Stromal cell of bone marrow (primary cell): ENCODE measurements around the gene ATXN7.

ENCODE experiments used
- DNase-seq: peaks from one replicate; pipeline ENCODE4 v3.0.0-alpha.2; 2012; ENCODE audit warnings: low read depth

The ATXN7 gene

GRCh38 chr3:63988943-63989342, 125.3 kb downstream of the ATXN7 start:
- no peak for DNase-seq

DNA sequence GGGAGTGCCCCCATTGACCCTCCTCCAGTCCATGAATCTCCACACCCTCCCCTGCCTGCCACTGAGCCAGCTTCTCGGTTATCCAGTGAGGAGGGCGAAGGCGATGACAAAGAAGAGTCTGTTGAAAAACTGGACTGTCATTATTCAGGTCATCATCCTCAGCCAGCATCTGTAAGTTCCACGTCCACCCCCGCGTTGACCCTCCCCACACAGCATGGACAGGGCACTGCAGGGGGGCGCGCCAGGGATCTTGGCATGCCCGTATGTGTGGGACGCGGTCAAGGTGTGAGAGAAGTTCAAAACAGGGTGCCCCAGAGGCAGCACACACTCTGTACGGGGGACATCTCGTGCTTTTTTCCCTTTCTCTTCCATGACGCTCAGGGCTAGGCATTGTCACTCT, 126.5 kb downstream of the ATXN7 start:
- DNase-seq = no peak

DNA sequence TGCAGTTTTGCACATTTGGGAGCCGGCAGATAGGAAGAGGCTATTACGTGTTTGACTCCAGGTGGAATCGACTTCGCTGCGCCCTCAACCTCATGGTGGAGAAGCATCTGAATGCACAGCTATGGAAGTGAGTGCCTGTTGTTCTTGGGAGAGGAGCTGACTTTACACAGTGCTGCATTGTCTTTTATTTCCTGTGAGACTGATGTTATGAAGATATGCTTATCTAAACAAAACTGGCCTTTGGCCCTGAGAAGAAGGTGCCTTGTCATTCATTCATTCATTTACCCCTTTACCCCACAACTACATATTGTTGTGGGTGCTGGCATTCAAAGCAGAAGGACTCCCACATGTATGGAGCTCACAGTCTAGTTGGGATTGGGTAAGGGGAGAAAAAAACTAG, 127.1 kb downstream of the ATXN7 start:
- no peak for DNase-seq

DNA sequence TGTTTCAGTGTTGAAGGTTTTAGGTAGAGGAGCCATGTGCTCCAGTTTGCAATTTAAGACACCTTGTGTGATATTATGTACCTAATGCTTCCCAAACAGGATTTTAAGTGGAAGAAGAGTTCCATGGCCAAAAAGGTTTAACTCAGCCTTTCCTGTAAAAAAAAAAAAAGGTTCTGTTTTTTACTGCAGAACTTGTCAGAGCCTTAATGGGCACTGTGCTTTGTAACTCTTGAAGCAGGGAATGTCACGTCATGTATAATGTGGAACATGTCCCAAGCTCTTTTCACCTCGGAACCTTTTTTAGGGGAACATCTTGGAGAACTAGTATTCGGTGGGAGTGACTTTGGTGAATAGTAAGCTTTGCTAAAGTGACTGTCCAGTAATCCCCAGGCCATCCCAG, 128.0 kb downstream of the ATXN7 start:
- DNase-seq = no peak

DNA sequence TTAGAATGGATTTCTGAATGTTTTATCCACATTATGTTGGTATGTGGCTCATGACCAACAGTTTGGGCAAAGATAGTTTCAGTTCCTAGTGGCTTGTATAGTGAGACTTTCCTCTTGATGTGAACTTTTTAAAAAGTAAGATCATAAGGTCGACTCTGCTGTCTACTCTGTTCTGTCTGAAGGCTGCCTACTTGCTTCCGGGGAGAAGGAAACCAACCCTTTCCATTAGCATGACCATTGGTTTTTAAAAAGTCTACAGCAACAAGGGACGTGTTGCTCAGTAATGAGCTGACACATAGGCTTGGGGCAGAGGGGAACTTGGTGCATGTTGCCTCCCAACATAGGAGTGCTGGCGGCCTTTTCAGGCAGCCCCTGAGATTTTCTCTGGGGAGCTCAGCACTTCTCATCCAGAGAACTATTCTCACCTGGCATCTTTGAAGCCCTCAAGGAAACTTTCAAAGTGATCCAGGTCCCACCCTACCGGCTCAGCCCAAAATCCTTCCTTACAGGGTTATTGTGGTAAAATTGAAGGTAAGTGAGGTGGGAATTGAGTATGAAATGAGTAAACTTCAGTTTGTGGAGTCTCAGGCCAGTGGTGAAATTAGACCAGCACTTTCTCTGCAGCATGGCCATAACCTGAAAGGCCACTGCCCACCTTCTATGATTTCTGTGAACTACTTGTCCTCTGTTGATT, 129.0 kb downstream of the ATXN7 start:
- no peak for DNase-seq

- peak; percentile 70 for DNase-seq
Observed at GRCh38 chr3:63993653-63994079, 130.0 kb downstream of the ATXN7 start.

DNA sequence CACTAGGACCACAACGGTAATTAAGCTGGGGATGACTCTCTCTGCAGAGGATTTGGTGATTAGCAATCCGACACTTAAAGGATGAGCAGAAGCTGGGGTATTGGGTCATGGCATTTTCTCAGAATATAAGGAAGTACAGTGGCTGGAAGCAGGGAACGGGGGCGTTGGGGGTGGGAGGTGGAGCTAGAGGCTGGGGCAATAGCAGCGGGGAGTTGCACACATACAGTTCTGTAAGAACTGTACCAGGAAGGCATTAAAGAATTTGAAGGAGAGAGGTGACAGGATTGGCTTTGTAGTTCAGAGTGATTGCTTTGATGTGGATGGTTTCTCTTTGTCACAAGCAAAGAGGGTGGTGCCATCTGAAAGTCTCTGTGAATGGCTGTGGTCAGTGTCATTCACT, 131.4 kb downstream of the ATXN7 start:
- no peak for DNase-seq

- no peak for DNase-seq
Observed at GRCh38 chr3:63998852-63999754, 135.4 kb downstream of the ATXN7 start.

DNA sequence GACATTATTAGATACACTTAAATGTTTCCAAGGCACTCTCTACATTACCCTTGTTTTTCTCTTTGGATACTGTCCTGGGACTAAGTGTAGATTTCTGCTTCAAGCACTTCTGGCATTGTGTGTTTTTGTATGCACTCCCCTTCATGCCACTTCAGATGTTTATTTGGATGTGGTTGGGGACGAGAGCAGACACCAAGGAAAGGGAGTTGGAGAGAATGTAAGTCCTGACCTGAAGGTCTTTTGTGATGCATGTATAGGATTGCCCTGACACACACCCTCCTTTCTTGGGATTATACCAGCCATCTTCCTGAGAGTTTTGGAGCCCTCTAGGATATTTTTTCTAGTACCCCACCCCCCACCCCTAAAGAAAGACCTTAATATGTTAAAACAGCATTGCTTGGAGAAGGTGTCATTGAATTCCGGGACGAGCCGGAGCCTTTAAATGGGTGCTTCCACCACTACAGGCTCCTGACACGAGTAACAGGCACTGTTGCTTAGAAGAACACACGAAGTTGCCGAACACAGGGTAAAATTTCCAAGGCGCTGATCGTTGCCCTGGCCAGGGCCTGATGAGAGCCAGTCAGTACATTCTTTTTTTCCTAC, 136.9 kb downstream of the ATXN7 start:
- DNase-seq = no peak

DNA sequence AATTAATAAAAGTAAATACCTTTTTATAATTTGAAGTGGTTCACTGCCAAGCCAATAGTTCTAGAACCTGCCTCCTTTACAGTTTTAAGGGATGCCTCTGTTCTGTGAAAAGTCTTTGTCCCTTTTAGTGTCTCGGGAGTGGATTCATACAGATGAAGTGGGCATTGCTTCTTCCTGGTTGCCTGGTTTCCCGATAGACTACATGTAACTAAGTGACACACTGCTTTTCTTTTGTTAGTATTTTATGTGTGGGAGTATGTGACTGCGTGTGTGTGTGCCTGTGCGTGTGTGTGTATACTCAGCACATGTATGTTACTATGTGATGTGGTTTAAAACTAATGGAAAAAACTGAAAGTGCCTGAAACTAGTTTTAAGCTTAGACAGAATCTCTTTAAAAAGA, 138.6 kb downstream of the ATXN7 start:
- no peak for DNase-seq

GRCh38 chr3:64003589-64003988, 139.9 kb downstream of the ATXN7 start:
- no peak for DNase-seq

DNA sequence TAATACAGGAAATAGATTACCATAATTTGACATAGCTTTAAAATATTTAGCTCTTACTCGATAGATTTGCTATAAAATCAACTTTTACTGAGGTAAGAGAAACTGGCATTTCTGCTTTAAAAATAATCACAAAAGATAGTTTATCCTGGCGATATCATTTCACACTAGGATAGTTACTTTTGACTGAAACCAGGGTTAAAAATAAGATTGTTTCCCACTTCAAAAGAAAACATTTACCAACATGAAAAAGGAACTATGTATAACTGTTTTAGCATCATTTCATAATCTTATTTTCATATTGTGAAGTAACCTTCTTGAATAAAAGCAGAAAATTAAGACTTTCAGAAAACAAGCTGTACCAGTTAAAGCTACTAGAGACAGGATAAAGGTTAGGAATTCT, 144.3 kb downstream of the ATXN7 start:
- DNase-seq = no peak

- no peak for DNase-seq
Observed at GRCh38 chr3:64008487-64009351, 145.1 kb downstream of the ATXN7 start.

GRCh38 chr3:64009528-64009927, 145.9 kb downstream of the ATXN7 start:
- no peak for DNase-seq

- no peak for DNase-seq
Observed at GRCh38 chr3:64010199-64010598, 146.5 kb downstream of the ATXN7 start.

GRCh38 chr3:64011685-64012084, 148.0 kb downstream of the ATXN7 start:
- DNase-seq = peak; percentile 86

GRCh38 chr3:64016941-64017620, 153.4 kb downstream of the ATXN7 start:
- DNase-seq = no peak

GRCh38 chr3:64019271-64019670, 155.6 kb downstream of the ATXN7 start:
- no peak for DNase-seq

DNA sequence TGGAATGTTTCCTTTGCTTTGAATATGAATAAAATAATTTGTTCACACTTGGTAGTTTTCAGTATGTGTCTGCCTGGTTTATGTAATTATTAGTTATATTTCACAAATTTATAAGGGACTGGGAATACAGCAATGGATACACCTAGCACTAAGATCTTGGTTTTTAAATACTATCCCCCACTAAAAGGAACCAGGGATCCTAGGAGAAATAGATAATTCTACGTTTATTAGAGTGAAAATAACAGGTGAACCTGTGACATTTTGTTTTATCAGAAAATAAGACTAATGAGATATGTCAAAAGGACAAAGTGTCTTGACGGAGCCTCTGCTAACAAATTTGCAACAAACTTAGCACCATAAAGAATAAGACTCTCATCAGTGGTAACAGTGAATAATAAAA, 156.2 kb downstream of the ATXN7 start:
- no peak for DNase-seq

DNA sequence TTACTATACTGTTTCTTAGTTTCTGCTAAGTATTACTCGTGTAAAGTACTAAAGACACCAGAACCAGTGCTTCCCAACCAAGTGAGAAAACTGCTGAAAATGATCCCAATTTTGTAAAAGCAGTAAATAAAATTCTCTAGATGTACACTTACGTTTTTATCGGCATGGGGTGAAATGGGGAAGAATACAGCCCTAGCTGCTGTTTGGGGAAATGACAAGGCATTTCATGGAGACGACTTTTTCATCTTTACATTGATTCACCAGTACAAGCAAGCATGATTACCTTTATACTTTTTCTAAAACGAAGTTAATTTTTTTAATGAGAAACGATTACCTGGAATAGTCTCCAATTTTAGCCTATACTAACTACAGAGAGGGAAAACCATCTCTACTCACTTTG, 158.3 kb downstream of the ATXN7 start:
- no peak for DNase-seq

- no peak for DNase-seq
Observed at GRCh38 chr3:64022451-64023186, 159.0 kb downstream of the ATXN7 start.
